Mammary epithelial cell (primary cell): ENCODE data around the gene NOMO2.
"Not testable (repeated sequence)": the region's sequence is repeated elsewhere in the genome, so short reads cannot be mapped to it uniquely, and the experiment has no call there.

Experiments used
- EZH2 ChIP-seq: IDR thresholded peaks from 2 replicates; pipeline ENCODE4 v1.6.1; 2012; ENCODE audit warnings: low read length, inconsistent platforms, borderline replicate concordance
- TF ChIP-seq, protein P1 (sequence below), 2 donors: IDR thresholded peaks in 1 of 2; conservative IDR thresholded peaks in 1 of 2; 2 replicates each; pipeline ENCODE4 v1.5.1; 2011 to 2012; ENCODE audit warnings: inconsistent platforms in 2 of 2, low read length in 2 of 2, mild to moderate bottlenecking in 2 of 2, control low read depth in 1 of 2, low read depth in 1 of 2; ENCODE audit not compliant: insufficient read depth in 1 of 2; ENCODE audit errors: extremely low read depth in 1 of 2

DNA sequence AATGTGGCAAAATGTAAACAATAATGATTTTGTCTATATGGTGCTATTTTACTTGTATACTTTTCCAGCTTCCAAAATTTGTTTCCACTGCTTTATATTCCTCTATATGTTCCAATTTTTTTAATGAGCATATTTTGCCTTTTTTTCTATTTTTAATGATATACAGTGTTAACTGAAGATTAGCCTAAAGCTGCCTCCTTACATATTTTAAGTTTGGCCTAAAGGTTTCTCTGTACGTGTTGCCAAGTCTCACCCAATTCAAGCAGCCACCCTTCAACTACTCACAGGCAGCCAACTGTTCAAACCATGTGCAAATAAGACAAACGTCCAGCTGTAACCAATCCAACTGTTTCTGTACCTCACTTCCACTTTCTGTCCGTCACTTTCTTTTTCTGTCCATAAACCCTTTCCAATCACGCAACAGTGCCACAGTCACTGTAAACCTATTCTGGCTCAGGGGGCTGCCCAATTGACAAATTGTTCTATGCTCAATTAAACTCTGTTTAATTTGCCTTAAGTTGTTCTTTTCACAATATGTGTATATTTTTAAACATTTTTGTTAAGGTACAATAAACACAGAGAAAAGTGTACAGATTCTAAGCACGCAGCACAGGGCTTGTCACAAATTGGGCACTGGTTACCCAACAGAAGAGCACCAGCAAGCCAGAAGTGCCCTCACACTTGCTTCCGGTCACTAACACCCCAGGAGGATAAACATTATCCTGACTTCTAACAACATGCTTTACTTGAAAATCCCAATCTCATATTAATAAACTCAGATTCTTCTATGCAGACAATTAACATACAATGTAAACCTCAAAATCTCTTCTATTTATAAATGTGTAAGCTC, 17.4 kb downstream of the NOMO2 start:
- TF ChIP-seq, protein P1, sequence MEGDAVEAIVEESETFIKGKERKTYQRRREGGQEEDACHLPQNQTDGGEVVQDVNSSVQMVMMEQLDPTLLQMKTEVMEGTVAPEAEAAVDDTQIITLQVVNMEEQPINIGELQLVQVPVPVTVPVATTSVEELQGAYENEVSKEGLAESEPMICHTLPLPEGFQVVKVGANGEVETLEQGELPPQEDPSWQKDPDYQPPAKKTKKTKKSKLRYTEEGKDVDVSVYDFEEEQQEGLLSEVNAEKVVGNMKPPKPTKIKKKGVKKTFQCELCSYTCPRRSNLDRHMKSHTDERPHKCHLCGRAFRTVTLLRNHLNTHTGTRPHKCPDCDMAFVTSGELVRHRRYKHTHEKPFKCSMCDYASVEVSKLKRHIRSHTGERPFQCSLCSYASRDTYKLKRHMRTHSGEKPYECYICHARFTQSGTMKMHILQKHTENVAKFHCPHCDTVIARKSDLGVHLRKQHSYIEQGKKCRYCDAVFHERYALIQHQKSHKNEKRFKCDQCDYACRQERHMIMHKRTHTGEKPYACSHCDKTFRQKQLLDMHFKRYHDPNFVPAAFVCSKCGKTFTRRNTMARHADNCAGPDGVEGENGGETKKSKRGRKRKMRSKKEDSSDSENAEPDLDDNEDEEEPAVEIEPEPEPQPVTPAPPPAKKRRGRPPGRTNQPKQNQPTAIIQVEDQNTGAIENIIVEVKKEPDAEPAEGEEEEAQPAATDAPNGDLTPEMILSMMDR (conservative IDR thresholded peaks at IDR 0.05 in 1 of 2, IDR thresholded peaks at IDR 0.05 in 1 of 2; ENCODE audit: extremely low read depth in 1 of 2, insufficient read depth in 1 of 2, low read depth in 1 of 2, low read length in 2 of 2) = not testable (repeated sequence)
- not testable (repeated sequence) for TF ChIP-seq EZH2
